HG03520 (cell line): Measurements from ENCODE around the gene ABCB6.
A peak's percentile ranks its signal among the peaks of the same experiment; 100 is the strongest.
"Not testable (repeated sequence)": the region's sequence is repeated elsewhere in the genome, so short reads cannot be mapped to it uniquely, and the experiment has no call there.

Experiments used
- ATAC-seq: cut with Tn5 transposase; IDR thresholded peaks from one replicate; pipeline ENCODE4 v1.9.1; 2021; ENCODE audit warnings: mild to moderate bottlenecking, moderate library complexity; ENCODE audit not compliant: unreplicated experiment

Gene ABCB6

DNA sequence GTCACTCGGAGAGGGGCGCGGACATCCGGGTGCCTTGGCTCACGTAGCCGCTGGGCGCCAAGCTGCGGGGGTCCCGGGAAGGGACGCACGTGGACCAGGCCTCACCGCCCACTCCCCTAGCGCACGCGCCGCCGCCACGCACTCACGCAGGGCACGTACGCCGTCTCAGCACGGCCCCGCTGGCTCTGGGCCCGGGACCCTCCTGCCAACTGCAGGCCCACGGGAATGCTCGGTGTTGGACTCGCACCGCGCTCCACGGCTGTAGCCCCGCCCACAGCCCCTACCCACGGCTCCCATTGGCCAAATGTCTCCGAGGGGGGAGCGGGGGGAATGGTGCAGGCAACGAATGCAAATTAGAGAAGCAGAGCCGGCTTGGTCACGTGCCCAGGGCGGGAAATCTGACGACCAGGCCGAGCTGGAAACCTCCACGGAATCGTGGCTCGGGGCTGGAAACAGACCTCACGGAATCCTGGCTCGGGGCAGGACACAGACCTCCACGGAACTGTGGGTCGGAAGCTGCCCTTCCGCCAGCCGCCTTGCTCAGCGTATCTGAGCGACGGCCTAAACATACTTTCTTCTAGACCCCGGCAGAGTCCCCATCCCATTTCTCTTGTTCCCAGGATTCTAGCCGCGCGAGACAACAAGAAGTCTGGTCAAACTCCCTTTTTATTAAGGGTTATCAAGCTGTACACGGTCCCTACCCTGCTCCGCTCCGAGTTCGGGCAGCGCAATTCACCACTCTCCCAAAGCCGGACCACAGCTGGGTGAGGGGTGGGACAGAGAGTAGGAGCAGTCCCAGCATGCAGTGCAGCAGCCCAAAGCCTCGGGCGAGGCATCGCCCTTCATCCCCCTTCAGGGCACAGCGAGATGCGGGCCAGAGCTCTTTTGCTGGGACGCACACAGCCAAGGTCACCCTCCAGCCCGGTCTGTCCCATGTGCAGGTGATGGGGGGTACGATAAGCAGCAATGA lies at the start of gene ABCB6:
TSS of gene ABCB6 (minus strand) at position 227 of the 970 bp plus-strand sequence. CDS start 285 bp downstream, outside the sequence.
- ATAC-seq = peak; percentile 53

DNA sequence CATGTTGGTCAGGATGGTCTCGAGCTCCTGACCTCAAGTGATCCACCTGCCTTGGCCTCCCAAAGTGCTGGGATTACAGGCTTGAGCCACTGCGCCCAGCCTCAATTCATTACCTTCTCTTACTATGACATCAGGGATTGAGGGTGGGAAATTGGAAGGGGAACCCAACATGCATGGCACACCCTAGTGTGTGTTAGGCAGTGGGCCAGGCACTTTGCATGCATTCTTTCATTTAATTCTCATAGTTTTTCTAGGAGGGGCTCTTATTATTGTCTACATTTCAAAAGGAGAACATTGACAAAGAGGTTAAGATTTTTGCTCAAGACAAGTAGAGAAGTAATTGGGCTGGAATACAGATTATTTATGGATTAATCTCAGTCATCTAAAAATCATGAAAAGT lies 49.5 kb upstream of the ABCB6 start:
- ATAC-seq = no peak

GRCh38 chr2:219266886-219267285 lies 48.1 kb upstream of the ABCB6 start:
- no peak for ATAC-seq

DNA sequence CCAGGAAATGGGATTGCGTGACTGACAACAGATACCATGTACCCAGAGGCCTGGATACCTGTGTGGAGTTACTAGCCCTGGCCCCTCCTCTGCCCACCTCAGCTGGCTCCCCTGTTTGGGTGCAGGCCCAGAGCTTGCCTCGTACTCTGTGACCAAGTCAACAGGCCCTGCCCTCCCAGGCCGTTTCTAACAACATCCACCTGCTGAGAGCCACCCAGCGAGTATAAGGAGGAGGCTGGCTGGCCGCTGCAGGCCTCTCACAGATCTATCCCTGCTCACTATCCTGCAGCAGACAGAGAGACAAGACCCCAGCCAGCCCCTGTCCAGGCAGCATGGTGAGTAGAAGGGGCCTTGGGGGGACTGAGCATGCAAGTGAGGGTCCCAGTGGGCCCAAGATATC lies 47.5 kb upstream of the ABCB6 start:
- no peak for ATAC-seq

DNA sequence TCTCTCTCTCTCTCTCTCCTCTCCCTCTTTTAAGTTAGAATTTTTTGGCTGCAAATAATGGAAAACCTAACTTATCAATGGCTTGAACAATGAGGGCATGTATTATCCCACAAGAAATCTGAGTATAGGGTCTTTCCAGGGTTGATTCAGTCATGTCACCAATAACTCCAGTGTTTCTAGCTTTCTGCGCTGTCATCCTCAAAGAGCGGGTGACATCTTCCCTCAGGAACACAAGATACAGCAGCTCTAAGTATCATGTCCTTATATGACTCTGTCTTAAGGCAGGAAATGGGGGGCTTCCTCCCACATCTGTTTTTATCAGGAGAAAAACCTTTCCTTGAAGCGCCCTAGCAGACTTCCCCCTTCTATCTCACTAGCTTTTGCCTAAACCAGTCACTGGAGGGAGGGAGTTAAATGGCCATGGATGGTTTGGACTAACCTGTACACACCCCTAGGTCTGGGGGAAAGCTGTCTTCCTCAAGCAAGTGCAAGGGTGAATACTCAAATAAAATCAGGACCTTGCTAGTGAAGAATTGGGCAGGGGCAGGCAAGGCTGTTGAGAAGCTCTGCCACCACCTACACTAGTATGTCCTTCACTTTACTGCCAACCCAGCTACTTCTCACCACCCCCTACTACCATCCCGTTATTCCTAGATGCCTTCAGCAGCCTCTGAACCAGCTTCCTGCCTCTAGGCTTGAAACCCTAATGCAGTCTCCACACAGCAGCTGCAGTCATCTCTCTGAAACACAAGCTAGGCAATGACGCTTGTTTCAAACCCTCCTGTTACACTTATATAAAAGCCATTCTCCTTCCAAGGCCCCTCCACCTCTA lies 42.5 kb upstream of the ABCB6 start:
- ATAC-seq = no peak

GRCh38 chr2:219258942-219259341 lies 40.2 kb upstream of the ABCB6 start:
- ATAC-seq = not testable (repeated sequence)

- peak; percentile 18 for ATAC-seq
Observed at GRCh38 chr2:219254590-219255201, 35.9 kb upstream of the ABCB6 start.

- ATAC-seq = peak; percentile 51
Observed at GRCh38 chr2:219253753-219254589, 35.2 kb upstream of the ABCB6 start, which contains the start of gene TUBA4A. Gene TUBA4A, minus strand, starts transcription at chr2:219253918. Its CDS starts 60 bp downstream, at chr2:219253858.

DNA sequence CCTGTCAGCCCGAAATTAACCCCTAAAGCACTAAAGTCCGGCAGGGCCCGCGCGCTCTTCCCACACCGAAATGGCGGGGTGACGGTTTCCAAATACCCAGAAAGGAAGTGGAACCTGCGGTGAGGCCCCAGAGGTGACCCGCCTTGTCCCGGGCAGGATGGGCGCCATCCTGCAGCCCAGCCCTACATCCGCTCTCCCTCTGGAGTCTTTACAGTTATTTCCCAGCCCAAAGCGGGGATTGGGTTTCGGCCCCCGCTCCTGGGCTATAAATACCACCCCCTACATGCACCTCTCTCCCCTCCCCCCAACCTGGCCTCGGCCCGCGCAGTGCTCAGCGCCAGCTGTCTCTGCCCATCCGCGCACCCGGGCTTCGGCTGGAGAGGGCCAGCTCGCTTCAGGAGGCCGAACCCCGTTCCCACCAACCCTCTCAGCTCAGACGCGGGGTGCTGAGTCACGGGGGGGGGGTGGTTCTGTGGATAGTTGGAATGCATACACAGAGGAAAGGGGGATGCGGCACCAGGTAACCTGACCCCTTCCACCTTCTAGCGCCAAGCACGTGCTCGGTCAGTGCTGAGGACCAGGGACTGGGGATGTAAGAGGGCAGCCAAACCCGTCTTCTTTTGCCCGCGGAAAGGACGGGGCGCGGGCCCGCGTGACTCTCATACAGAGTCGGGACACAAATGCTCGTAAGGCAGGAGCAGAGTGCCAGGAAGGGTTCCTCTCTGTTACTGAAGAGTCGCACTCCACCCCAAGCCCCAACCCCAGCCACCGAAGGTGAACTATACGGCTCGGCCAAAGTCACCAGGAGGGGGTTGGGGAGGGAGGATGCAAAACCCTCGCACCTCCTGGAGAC lies 34.4 kb upstream of the ABCB6 start, which contains the start of gene TUBA4B:
TSS of gene TUBA4B (plus strand) at position 344 of the 853 bp plus-strand sequence. CDS start at position 509, 165 bp downstream.
- peak; percentile 8 for ATAC-seq

- ATAC-seq = no peak
Observed at GRCh38 chr2:219252570-219252899, 33.8 kb upstream of the ABCB6 start.

- ATAC-seq = no peak
Observed at GRCh38 chr2:219252084-219252483, 33.3 kb upstream of the ABCB6 start.

- ATAC-seq = no peak
Observed at GRCh38 chr2:219251656-219252055, 32.9 kb upstream of the ABCB6 start.

DNA sequence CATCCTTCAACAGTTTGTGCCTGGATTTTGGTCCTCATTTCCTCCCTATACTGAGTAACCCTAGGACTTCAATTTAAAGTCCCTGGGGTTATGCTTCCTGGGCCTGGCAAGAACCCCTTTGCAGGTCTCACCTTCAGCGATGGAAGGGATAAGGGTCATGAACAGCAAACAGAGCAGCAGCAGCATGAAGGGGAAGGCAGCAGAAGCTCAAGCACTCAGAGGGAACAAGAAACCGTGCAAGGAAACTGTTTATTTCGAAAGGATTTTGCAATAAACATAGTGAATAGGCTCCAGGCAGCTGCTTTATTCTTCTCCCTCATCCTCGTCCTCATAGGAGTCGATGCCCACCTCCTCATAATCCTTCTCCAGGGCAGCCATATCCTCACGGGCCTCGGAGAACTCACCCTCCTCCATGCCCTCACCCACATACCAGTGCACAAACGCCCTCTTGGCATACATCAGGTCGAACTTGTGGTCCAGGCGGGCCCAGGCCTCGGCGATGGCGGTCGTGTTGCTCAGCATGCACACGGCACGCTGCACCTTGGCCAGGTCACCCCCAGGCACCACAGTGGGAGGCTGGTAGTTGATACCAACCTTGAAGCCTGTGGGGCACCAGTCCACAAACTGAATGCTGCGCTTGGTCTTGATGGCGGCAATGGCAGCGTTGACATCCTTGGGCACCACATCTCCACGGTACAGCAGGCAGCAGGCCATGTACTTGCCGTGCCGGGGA lies 31.5 kb upstream of the ABCB6 start:
- ATAC-seq = no peak

DNA sequence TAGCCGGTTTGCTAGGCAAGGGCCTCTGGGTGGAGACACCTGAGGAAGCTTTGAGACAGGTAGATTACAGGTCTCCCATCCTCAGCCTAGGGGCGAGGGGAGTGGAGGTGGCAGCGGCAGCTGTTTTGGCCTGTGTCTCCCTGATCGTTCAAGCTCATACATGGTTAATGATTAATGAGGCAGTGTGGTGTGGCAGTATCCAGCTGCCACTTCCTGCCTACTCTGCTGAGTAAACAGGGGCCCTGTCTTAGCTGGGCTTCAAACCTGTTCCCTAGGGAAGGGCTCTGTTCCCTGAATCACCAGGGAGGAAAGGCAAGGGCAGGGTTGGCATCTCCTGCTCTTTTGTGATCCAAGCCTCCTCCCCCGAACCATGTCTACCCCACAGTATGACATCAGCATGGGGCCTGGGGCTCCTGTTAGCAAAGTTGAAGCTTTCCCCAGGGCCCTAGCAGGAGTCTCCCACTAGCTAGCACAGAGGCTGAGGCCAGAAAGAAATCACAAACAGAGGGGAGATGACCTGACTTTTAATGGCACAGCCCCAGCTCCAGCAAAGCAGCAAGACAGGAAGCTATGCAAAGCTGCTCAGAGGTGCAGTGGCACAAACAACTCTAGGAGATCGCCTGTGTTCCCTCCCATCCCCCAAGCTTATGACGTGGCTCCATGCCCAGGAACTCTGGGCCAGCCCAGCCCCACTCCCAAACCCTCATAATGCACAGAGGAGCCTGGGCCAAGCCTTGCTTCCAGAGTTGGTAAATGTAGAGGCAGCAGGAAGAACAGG lies 30.6 kb upstream of the ABCB6 start:
- ATAC-seq = peak; percentile 28

DNA sequence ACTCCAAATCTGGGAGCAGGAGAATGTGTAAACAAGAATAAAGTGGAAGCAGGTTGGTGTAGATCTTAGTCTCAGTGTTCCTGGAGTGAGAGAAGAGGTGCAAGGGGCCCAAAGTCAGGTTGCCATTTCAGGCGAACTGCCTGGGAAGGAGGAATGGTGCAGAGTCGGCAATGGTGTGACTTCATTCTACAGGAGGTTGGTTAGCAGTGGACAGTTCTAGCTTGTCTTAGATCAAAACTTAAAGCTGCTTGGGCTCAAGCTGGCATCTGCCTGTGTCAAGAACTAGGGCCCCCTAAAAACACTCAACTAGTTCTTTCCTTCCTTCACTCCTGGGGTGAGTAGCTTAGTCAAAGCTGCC lies 30.1 kb upstream of the ABCB6 start:
- no peak for ATAC-seq

DNA sequence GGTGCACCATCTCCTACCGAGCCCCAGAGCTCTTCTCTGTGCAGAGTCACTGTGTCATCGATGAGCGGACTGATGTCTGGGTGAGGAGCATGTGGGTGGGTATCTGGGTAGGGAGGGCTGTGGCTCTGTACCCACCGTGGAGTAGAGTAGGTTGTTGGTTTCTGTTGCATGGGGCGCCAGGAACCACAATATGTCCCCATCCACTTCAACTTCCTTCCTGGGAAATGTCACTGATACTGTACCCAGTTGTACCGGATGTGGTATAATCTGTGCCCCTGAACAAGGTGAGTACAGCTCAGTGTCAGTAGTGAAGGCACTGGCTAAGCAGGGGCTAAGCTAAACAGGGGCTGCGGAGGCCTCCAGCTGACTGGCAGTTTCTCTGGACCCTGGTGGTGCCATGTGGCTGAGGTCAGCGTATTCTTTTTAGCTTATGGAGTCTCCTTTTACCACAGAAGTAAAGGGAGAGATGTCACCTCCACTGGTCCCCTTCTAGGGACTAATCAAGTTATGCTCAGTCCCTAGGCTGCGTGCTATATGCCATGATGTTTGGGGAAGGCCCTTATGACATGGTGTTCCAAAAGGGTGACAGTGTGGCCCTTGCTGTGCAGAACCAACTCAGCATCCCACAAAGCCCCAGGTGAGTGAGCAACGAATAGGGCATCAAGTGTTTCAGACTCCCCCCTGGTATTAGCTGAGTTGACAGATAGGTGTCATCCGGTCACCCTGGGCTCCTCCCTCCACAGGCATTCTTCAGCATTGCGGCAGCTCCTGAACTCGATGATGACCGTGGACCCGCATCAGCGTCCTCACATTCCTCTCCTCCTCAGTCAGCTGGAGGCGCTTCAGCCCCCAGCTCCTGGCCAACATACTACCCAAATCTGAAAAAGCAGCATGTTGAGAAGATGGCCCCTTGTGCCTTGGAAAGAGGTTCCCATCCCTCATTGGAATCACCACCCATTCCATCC lies 29.2 kb upstream of the ABCB6 start:
- no peak for ATAC-seq

DNA sequence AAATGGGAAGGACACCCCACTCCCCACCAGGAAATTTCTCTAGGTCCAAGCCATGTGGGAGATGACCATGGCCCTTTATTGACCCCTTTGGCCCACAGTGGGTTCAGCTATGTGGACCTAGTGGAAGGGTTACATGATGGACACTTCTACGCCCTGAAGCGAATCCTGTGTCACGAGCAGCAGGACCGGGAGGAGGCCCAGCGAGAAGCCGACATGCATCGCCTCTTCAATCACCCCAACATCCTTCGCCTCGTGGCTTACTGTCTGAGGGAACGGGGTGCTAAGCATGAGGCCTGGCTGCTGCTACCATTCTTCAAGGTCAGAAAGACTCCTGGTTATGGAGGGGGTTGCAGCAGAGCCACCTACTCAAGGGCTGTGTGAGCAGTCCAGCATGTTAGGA lies 27.8 kb upstream of the ABCB6 start:
- no peak for ATAC-seq
